NCI-H1436 treated with DMSO at 0.1 percent for 48 hours (cell line): ENCODE data around the gene PRRT1.
"Not testable (repeated sequence)": the region's sequence is repeated elsewhere in the genome, so short reads cannot be mapped to it uniquely, and the experiment has no call there.

Source experiments
- DNase-seq: peaks from one replicate; lab custom pipeline; 2025; lab: John Stamatoyannopoulos, UW

The PRRT1 gene

GRCh38 chr6:32187725-32188380 is 36.1 kb upstream of the PRRT1 start:
- not testable (repeated sequence) for DNase-seq

- DNase-seq, result no peak
Measured at GRCh38 chr6:32187009-32187709, 35.4 kb upstream of the PRRT1 start.

GRCh38 chr6:32186151-32186840 is 34.6 kb upstream of the PRRT1 start:
- DNase-seq, result not testable (repeated sequence)

- DNase-seq, result not testable (repeated sequence)
Measured at GRCh38 chr6:32185681-32186131, 34.0 kb upstream of the PRRT1 start.

GRCh38 chr6:32184084-32184640 is 32.4 kb upstream of the PRRT1 start, which contains the start of gene AGER:
Gene AGER, minus strand, starts transcription at chr6:32184253. Its CDS starts 31 bp downstream, at chr6:32184222.
- DNase-seq, result no peak

- DNase-seq, result no peak
Measured at GRCh38 chr6:32183483-32184083, 31.8 kb upstream of the PRRT1 start.

- no peak for DNase-seq
Measured at GRCh38 chr6:32183030-32183429, 31.3 kb upstream of the PRRT1 start.

- no peak for DNase-seq
Measured at GRCh38 chr6:32182555-32182981, 30.8 kb upstream of the PRRT1 start.

- DNase-seq, result no peak
Measured at GRCh38 chr6:32181915-32182529, 30.3 kb upstream of the PRRT1 start.

GRCh38 chr6:32181148-32181702 is 29.5 kb upstream of the PRRT1 start:
- DNase-seq, result no peak

GRCh38 chr6:32179766-32180405 is 28.1 kb upstream of the PRRT1 start:
- no peak for DNase-seq

- DNase-seq, result no peak
Measured at GRCh38 chr6:32178547-32179440, 27.1 kb upstream of the PRRT1 start.

GRCh38 chr6:32177788-32178546 is 26.2 kb upstream of the PRRT1 start, which contains the start of gene RNF5:
Gene RNF5, plus strand, starts transcription at chr6:32178405. Its CDS starts 107 bp downstream, at chr6:32178512.
- DNase-seq, result peak; percentile 91

- no peak for DNase-seq
Measured at GRCh38 chr6:32177183-32177787, 25.5 kb upstream of the PRRT1 start.

- DNase-seq, result no peak
Measured at GRCh38 chr6:32176476-32177182, 24.9 kb upstream of the PRRT1 start.

GRCh38 chr6:32175711-32176475 is 24.2 kb upstream of the PRRT1 start, which contains the start of gene AGPAT1:
Gene AGPAT1, minus strand, starts transcription at chr6:32176084. Its CDS starts 4,588 bp downstream, at chr6:32171496.
- peak; percentile 80 for DNase-seq

- no peak for DNase-seq
Measured at GRCh38 chr6:32175322-32175710, 23.6 kb upstream of the PRRT1 start.
